ENCODE data around the gene ATP2A1. TPM values are rescaled to one million over a fixed set of nuclear protein-coding genes. Genes with fewer than 3 reads are reported as not detected.

Gene ATP2A1
- total RNA-seq, 1 experiment from 2014 or later = 10.3 TPM

- Histone ChIP-seq H3K4me1 (ENCODE audit: control insufficient read depth in 1 of 2, insufficient read depth in 2 of 2, low read length in 2 of 2) (peaks cover 3 to 21% of the 10 kb centered on the region in 2 experiments), H3K9me2 (ENCODE audit: insufficient read depth) (no peaks in the 10 kb centered on the region), H3K4me3 (replicated peaks in 1 of 2; ENCODE audit: low read depth in 1 of 2, low read length in 2 of 2) (no peak overlapping the region), H3K27me3 (ENCODE audit: insufficient read depth, low read length) (no peaks in the 10 kb centered on the region), H3K9me3 (ENCODE audit: control insufficient read depth in 1 of 2, insufficient read depth in 1 of 2, low read depth in 1 of 2, low read length in 2 of 2) (no peaks in the 10 kb centered on the region), H3K79me2 (ENCODE audit: insufficient read depth, low read length) (no peaks in the 10 kb centered on the region), H3K36me3 (ENCODE audit: control insufficient read depth in 1 of 2, insufficient read depth in 2 of 2, low read length in 2 of 2) (no peaks in the 10 kb centered on the region), H3K4me2 (ENCODE audit: low read length) (no peak overlapping the region), H4K20me1 (ENCODE audit: insufficient read depth) (no peaks in the 10 kb centered on the region), H3K9ac (ENCODE audit: low read length) (no peak overlapping the region), H2AFZ (ENCODE audit: low read depth, low read length, poor library complexity, severe bottlenecking) (no peak overlapping the region), H3K27ac (ENCODE audit: low read depth, low read length) (no peak overlapping the region)
- DNase-seq (ENCODE audit: low read depth, low spot score) = no peak
- no peak for TF ChIP-seq REST (IDR thresholded peaks at IDR 0.05; ENCODE audit: low read depth)
- no peak for TF ChIP-seq RAD21 (IDR thresholded peaks at IDR 0.05; ENCODE audit: low read depth)
- no peak for TF ChIP-seq ZBTB33 (IDR thresholded peaks at IDR 0.05; ENCODE audit: extremely low read depth, insufficient replicate concordance, low read length)
- no peak for TF ChIP-seq JUND (IDR thresholded peaks at IDR 0.05)
- no peak for TF ChIP-seq SIN3A (IDR thresholded peaks at IDR 0.05; ENCODE audit: low read depth)
- no peak for TF ChIP-seq CEBPB (IDR thresholded peaks at IDR 0.05; ENCODE audit: low read depth)
- no peak for TF ChIP-seq EGR1 (IDR thresholded peaks at IDR 0.05; ENCODE audit: low read depth)
- TF ChIP-seq SRF (IDR thresholded peaks at IDR 0.05; ENCODE audit: low read depth) = no peak
- no peak for TF ChIP-seq CBX3 (IDR thresholded peaks at IDR 0.05; ENCODE audit: low read depth)
- TF ChIP-seq SP1 (IDR thresholded peaks at IDR 0.05; ENCODE audit: low read depth) = no peak
- TF ChIP-seq MAX (IDR thresholded peaks at IDR 0.05) = no peak
- TF ChIP-seq ELF1 (IDR thresholded peaks at IDR 0.05; ENCODE audit: borderline replicate concordance, low read depth) = no peak
- TF ChIP-seq ZFX (IDR thresholded peaks at IDR 0.05) = no peak
- TF ChIP-seq EZH2phosphoT487 (IDR thresholded peaks at IDR 0.05; ENCODE audit: borderline replicate concordance) = no peak
- no peak for TF ChIP-seq ZNF274 (IDR thresholded peaks at IDR 0.05; ENCODE audit: low read depth, low read length)
- no TSS peak for BruUV-seq (replicated peaks)
- RAD21 ChIA-PET (ENCODE audit: low non-redundant PET in 1 of 2, low total read pairs in 2 of 2, uncharacterized antibody in 2 of 2, unreplicated experiment in 2 of 2) = no interaction called here
- no peak for ATAC-seq
- intact Hi-C loops (cut with micrococcal nuclease) = no loop called here
- POLR2A ChIA-PET = no interaction called here
- CTCF ChIA-PET = interaction anchor here (0.7 to 1.2 kb wide), 2 partner anchors 81 to 121 kb away, joined by 3 read pairs; no protein-coding TSS in a partner anchor
Observed at GRCh38 chr16:28943281-28943680, 65.0 kb downstream of the ATP2A1 start.

Measured in HCT116 (cell line).